ENCODE measurements around the gene CSNK1G2.

Gene CSNK1G2

GRCh38 chr19:1970806-1971502 lies 30.0 kb downstream of the CSNK1G2 start:
- no peaks in the 10 kb centered on the region for H4K20me1 ChIP-seq (ENCODE audit: insufficient read depth, low read length)
- no peak overlapping the region for H3K4me2 ChIP-seq (ENCODE audit: low read depth, low read length)
- H3K79me2 ChIP-seq (ENCODE audit: low read length), result peaks cover 82% of the 10 kb centered on the region
- TF ChIP-seq CTCF (IDR thresholded peaks at IDR 0.05; ENCODE audit: low read length), result no peak
- TF ChIP-seq EZH2 (optimal IDR thresholded peaks at IDR 0.05; ENCODE audit: low read depth, low read length), result no peak
- TF ChIP-seq EZH2phosphoT487 (IDR thresholded peaks at IDR 0.05; ENCODE audit: low read length), result no peak
- no peak for DNase-seq
- no peak overlapping the region for H3K9ac ChIP-seq (ENCODE audit: low read length)
- H2AFZ ChIP-seq (ENCODE audit: low read length), result no peak overlapping the region
- H3F3A ChIP-seq (ENCODE audit: insufficient read depth, low read length), result no peaks in the 10 kb centered on the region
- H3K36me3 ChIP-seq (replicated peaks; ENCODE audit: insufficient read depth, low read length), result 0 out of 2 replicates have a peak, but pooled peaks cover 3% of the 10 kb centered on the region
- H3K27ac ChIP-seq (ENCODE audit: low read length), result no peak overlapping the region
- no peaks in the 10 kb centered on the region for H3K9me3 ChIP-seq (replicated peaks; ENCODE audit: insufficient read depth, low read length)
- no peaks in the 10 kb centered on the region for H3K4me1 ChIP-seq (ENCODE audit: low read length)
- no peaks in the 10 kb centered on the region for H3K27me3 ChIP-seq (replicated peaks; ENCODE audit: insufficient read depth, low read length)
- H3K4me3 ChIP-seq (ENCODE audit: low read length), result no peak overlapping the region
- H3K9me2 ChIP-seq (replicated peaks; ENCODE audit: insufficient read depth, low read length), result no peaks in the 10 kb centered on the region

DNA sequence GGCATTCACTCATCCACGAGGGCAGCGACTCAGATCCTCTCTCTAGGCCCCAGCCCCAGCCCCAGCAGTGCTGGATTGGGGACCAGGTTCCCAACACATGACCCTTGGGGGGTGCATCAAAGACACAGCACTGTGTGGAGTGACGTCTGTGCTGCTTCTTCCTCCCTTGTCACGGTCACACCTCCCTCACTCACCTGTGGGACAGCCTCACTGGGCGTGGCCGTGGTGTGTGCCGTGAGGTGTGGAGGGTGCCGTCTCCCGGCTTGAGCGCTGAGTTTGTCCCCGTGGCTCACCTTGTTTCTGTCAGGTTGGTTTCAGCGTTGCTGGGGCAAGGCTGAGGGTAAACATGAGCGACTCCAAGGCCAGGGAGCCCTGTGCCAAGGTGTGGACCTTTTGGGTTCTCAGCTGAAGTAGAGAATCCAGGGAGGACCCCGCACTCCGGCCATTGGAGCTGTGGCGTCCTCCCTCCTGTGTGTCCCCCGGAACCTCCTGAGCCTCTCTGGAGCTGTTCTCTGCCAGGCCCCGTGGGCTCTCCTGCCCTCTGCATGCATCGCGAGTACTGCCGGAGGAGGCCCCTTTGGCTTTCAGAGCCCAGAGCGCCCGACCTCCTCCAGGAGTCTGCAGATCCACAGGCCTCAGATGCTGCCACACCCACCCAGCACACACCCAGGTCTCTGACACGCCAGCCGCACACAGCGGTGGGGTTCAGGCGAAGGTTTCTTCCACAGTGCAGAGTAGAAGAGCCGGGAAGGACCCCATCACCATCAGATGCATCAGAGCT lies 33.6 kb downstream of the CSNK1G2 start:
- H3K9ac ChIP-seq (ENCODE audit: low read length), result no peak overlapping the region
- H2AFZ ChIP-seq (ENCODE audit: low read length), result no peak overlapping the region
- H4K20me1 ChIP-seq (ENCODE audit: insufficient read depth, low read length), result no peaks in the 10 kb centered on the region
- H3K27ac ChIP-seq (ENCODE audit: low read length), result no peak overlapping the region
- H3K79me2 ChIP-seq (ENCODE audit: low read length), result peaks cover 70% of the 10 kb centered on the region
- H3K4me3 ChIP-seq (ENCODE audit: low read length), result no peak overlapping the region
- no peak for DNase-seq
- no peaks in the 10 kb centered on the region for H3K9me2 ChIP-seq (replicated peaks; ENCODE audit: insufficient read depth, low read length)
- no peaks in the 10 kb centered on the region for H3K9me3 ChIP-seq (replicated peaks; ENCODE audit: insufficient read depth, low read length)
- H3F3A ChIP-seq (ENCODE audit: insufficient read depth, low read length), result no peaks in the 10 kb centered on the region
- 0 out of 2 replicates have a peak, but pooled peaks cover 3% of the 10 kb centered on the region for H3K36me3 ChIP-seq (replicated peaks; ENCODE audit: insufficient read depth, low read length)
- H3K27me3 ChIP-seq (replicated peaks; ENCODE audit: insufficient read depth, low read length), result no peaks in the 10 kb centered on the region
- H3K4me2 ChIP-seq (ENCODE audit: low read depth, low read length), result no peak overlapping the region
- no peak for TF ChIP-seq EZH2 (optimal IDR thresholded peaks at IDR 0.05; ENCODE audit: low read depth, low read length)
- TF ChIP-seq CTCF (IDR thresholded peaks at IDR 0.05; ENCODE audit: low read length), result no peak
- no peak for TF ChIP-seq EZH2phosphoT487 (IDR thresholded peaks at IDR 0.05; ENCODE audit: low read length)
- H3K4me1 ChIP-seq (ENCODE audit: low read length), result no peaks in the 10 kb centered on the region

GRCh38 chr19:1975162-1975480 lies 34.1 kb downstream of the CSNK1G2 start:
- Histone ChIP-seq H3K9ac (ENCODE audit: low read length) (no peak overlapping the region), H4K20me1 (ENCODE audit: insufficient read depth, low read length) (no peaks in the 10 kb centered on the region), H3K79me2 (ENCODE audit: low read length) (peaks cover 65% of the 10 kb centered on the region), H3K4me2 (ENCODE audit: low read depth, low read length) (no peak overlapping the region), H3K4me1 (ENCODE audit: low read length) (no peaks in the 10 kb centered on the region), H3K9me2 (replicated peaks; ENCODE audit: insufficient read depth, low read length) (no peaks in the 10 kb centered on the region), H3K36me3 (replicated peaks; ENCODE audit: insufficient read depth, low read length) (no peaks in the 10 kb centered on the region), H2AFZ (ENCODE audit: low read length) (no peak overlapping the region), H3K27ac (ENCODE audit: low read length) (no peak overlapping the region), H3K4me3 (ENCODE audit: low read length) (no peak overlapping the region), H3K9me3 (replicated peaks; ENCODE audit: insufficient read depth, low read length) (no peaks in the 10 kb centered on the region), H3K27me3 (replicated peaks; ENCODE audit: insufficient read depth, low read length) (no peaks in the 10 kb centered on the region), H3F3A (ENCODE audit: insufficient read depth, low read length) (no peaks in the 10 kb centered on the region)
- no peak for DNase-seq
- TF ChIP-seq CTCF (IDR thresholded peaks at IDR 0.05; ENCODE audit: low read length), result no peak
- no peak for TF ChIP-seq EZH2 (optimal IDR thresholded peaks at IDR 0.05; ENCODE audit: low read depth, low read length)
- TF ChIP-seq EZH2phosphoT487 (IDR thresholded peaks at IDR 0.05; ENCODE audit: low read length), result no peak

Measured in MM.1S (cell line).